ENCODE data around the gene KRT1. TPM values are rescaled to one million over a fixed set of nuclear protein-coding genes. Genes with fewer than 3 reads are reported as not detected.

The KRT1 gene
- total RNA-seq, 1 experiment from 2014 or later = not detected

- no peak for DNase-seq (ENCODE audit: low spot score)
Observed at GRCh38 chr12:52636189-52636588, 44.0 kb downstream of the KRT1 start.

- DNase-seq (ENCODE audit: low spot score) = no peak
Observed at GRCh38 chr12:52634266-52635056, 45.7 kb downstream of the KRT1 start.

GRCh38 chr12:52633383-52633782 is 46.8 kb downstream of the KRT1 start:
- no peak for DNase-seq (ENCODE audit: low spot score)

- no peak for DNase-seq (ENCODE audit: low spot score)
Observed at GRCh38 chr12:52632656-52633055, 47.6 kb downstream of the KRT1 start.

- no peak for DNase-seq (ENCODE audit: low spot score)
Observed at GRCh38 chr12:52631676-52632459, 48.3 kb downstream of the KRT1 start.

- no peak for DNase-seq (ENCODE audit: low spot score)
Observed at GRCh38 chr12:52631264-52631663, 48.9 kb downstream of the KRT1 start.

GRCh38 chr12:52630599-52631200 is 49.5 kb downstream of the KRT1 start:
- no peak for DNase-seq (ENCODE audit: low spot score)

GRCh38 chr12:52630008-52630500 is 50.2 kb downstream of the KRT1 start:
- DNase-seq (ENCODE audit: low spot score) = no peak

GRCh38 chr12:52629281-52630007 is 50.8 kb downstream of the KRT1 start:
- no peak for DNase-seq (ENCODE audit: low spot score)

GRCh38 chr12:52628841-52629240 is 51.4 kb downstream of the KRT1 start:
- DNase-seq (ENCODE audit: low spot score) = no peak

- no peak for DNase-seq (ENCODE audit: low spot score)
Observed at GRCh38 chr12:52628111-52628507, 52.1 kb downstream of the KRT1 start.

GRCh38 chr12:52627395-52628110 is 52.7 kb downstream of the KRT1 start:
- no peak for DNase-seq (ENCODE audit: low spot score)

Other genes with a start within 250 kb of the KRT1 start
- gene KRT75, start 246.0 kb downstream of the KRT1 start, total RNA-seq (2014; rRNA removed; shearing (Covaris generic)) = 0.08 TPM in 2 replicates
- 0.23 TPM in 1 of 2 replicates, not detected in the other for gene KRT6B, start 228.3 kb downstream of the KRT1 start, total RNA-seq (2014; rRNA removed; shearing (Covaris generic))
- gene KRT6C, start 206.6 kb downstream of the KRT1 start, total RNA-seq (2014; rRNA removed; shearing (Covaris generic)) = not detected in 2 replicates
- gene KRT6A, start 187.2 kb downstream of the KRT1 start, total RNA-seq (2014; rRNA removed; shearing (Covaris generic)) = not detected in 2 replicates
- gene KRT5, start 160.0 kb downstream of the KRT1 start, total RNA-seq (2014; rRNA removed; shearing (Covaris generic)) = not detected in 2 replicates
- gene KRT71, start 127.3 kb downstream of the KRT1 start, total RNA-seq (2014; rRNA removed; shearing (Covaris generic)) = not detected in 2 replicates
- gene KRT74, start 106.6 kb downstream of the KRT1 start, total RNA-seq (2014; rRNA removed; shearing (Covaris generic)) = not detected in 2 replicates
- gene KRT72, start 78.9 kb downstream of the KRT1 start, total RNA-seq (2014; rRNA removed; shearing (Covaris generic)) = not detected in 2 replicates
- gene KRT73, start 61.8 kb downstream of the KRT1 start, total RNA-seq (2014; rRNA removed; shearing (Covaris generic)) = not detected in 2 replicates
- not detected in 2 replicates for gene KRT2, start 28.2 kb downstream of the KRT1 start, total RNA-seq (2014; rRNA removed; shearing (Covaris generic))
- gene KRT77, start 23.1 kb upstream of the KRT1 start, total RNA-seq (2014; rRNA removed; shearing (Covaris generic)) = not detected in 2 replicates
- not detected in 2 replicates for gene KRT76, start 96.9 kb upstream of the KRT1 start, total RNA-seq (2014; rRNA removed; shearing (Covaris generic))
- not detected in 2 replicates for gene KRT3, start 115.7 kb upstream of the KRT1 start, total RNA-seq (2014; rRNA removed; shearing (Covaris generic))
- 0.47 TPM in 1 of 2 replicates, not detected in the other for gene KRT4, start 133.7 kb upstream of the KRT1 start, total RNA-seq (2014; rRNA removed; shearing (Covaris generic))
- not detected in 2 replicates for gene KRT79, start 153.9 kb upstream of the KRT1 start, total RNA-seq (2014; rRNA removed; shearing (Covaris generic))
- gene KRT78, start 168.6 kb upstream of the KRT1 start, total RNA-seq (2014; rRNA removed; shearing (Covaris generic)) = not detected in 2 replicates
- 5,686 and 5,723 TPM in 2 replicates for gene KRT8, start 224.7 kb upstream of the KRT1 start, total RNA-seq (2014; rRNA removed; shearing (Covaris generic))